Measurements from ENCODE around the gene NSF.

GRCh38 chr17:46787478-46787877, 197.0 kb downstream of the NSF start:
- TF ChIP-seq CTCF (conservative IDR thresholded peaks at IDR 0.05 in 1 of 2, IDR thresholded peaks at IDR 0.05 in 1 of 2; ENCODE audit: low read depth in 1 of 2, low read length in 2 of 2) = no peak
- no peak for TF ChIP-seq EZH2 (IDR thresholded peaks at IDR 0.05; ENCODE audit: low read length, missing control alignments)
